Thyroid gland (tissue), 4 donors: ENCODE data around the gene PTGS2. TPM values are rescaled to one million over a fixed set of nuclear protein-coding genes. Genes with fewer than 3 reads are reported as not detected.

Source experiments
- DNase-seq, 2 donors: peaks; one replicate each; pipeline ENCODE4 v3.0.0-alpha.2; 2019
- H3K27ac ChIP-seq, 3 donors: fragments of 200-600 bp; sonication (generic); 1 replicate in 2 of 3; 2 replicates in 1 of 3; pipeline ENCODE4 v1.5.1; 2016 to 2019; ENCODE audit warnings: mild to moderate bottlenecking in 1 of 3, moderate library complexity in 1 of 3
- H3K27me3 ChIP-seq: fragments of 200-600 bp; sonication (generic); one replicate; pipeline ENCODE4 v1.5.1; 2019
- H3K36me3 ChIP-seq, 2 donors: fragments of 200-600 bp; sonication (generic); one replicate each; pipeline ENCODE4 v1.5.1; 2016 to 2019
- H3K4me1 ChIP-seq, 2 donors: fragments of 200-600 bp; sonication (generic); one replicate each; pipeline ENCODE4 v1.5.1; 2017 to 2019
- H3K4me3 ChIP-seq, 3 donors: fragments of 200-600 bp; sonication (generic); replicated peaks in 1 of 3; 1 replicate in 2 of 3; 2 replicates in 1 of 3; pipeline ENCODE4 v1.5.1; 2016; ENCODE audit warnings: mild to moderate bottlenecking in 1 of 3
- H3K9me3 ChIP-seq: fragments of 200-600 bp; sonication (generic); one replicate; pipeline ENCODE4 v1.5.1; 2017
- POLR2A ChIP-seq, 2 donors: fragments of 450-650 bp; IDR thresholded peaks; one replicate each; pipeline ENCODE4 v1.6.1; 2017; ENCODE audit warnings: antibody characterized with exemption in 2 of 2, mild to moderate bottlenecking in 2 of 2, moderate library complexity in 1 of 2
- WGBS, 2 donors: methylation state at CpG; one replicate each; pipeline ENCODE4 v1.1.5; 2017; 5-methylcytosine and 5-hydroxymethylcytosine counted together
- intact Hi-C: fragments of 100-400 bp; cut with DNase I; formaldehyde crosslinking; loops from one replicate; pipeline ENCODE4 v1.15.1; 2023
- total RNA-seq, 4 donors: library from RNA; depleted of rRNA; stranded (reverse); fragments of >200 nt; gene quantifications; one replicate each; pipeline ENCODE4 v1.2.3, GENCODE V29; 2016
- TF ChIP-seq, protein P1 (sequence below), 6 experiments: fragments of 200-600 bp in 3 of 6; fragments of 450-650 bp in 3 of 6; sonication (generic) in 3 of 6; IDR thresholded peaks; one replicate each; pipeline ENCODE4 v1.5.1; 2016 to 2019; ENCODE audit warnings: antibody characterized with exemption in 6 of 6, mild to moderate bottlenecking in 2 of 6, inconsistent platforms in 1 of 6, moderate library complexity in 1 of 6

Gene PTGS2
- total RNA-seq, 4 donors from 2014 or later = 0.44 to 4.2 (median 2.0) TPM

DNA sequence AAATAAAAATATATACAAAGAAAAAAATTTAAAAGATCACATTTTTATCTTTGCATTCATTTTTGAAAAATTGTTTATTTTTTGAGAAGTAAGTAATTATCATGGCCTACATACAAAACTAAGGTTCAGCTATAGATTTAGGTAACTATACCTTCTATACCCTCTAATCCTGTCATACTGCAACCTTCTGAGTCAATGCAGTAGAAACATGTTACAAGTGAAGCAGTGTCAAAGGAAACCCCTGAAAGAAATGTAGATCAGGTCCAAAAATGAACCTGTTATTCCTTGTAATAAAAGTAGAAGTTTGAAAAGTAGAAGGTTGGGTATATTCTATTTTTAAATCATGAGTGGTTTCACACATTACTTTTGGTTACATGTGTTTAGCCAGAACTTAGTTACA lies 51.3 kb downstream of the PTGS2 start:
- no peaks in the 10 kb centered on the region for H3K9me3 ChIP-seq
- H3K27me3 ChIP-seq = no peaks in the 10 kb centered on the region
- H3K36me3 ChIP-seq = no peaks in the 10 kb centered on the region
- no peak overlapping the region for H3K4me3 ChIP-seq
- no peaks in the 10 kb centered on the region for H3K4me1 ChIP-seq
- TF ChIP-seq, protein P1, sequence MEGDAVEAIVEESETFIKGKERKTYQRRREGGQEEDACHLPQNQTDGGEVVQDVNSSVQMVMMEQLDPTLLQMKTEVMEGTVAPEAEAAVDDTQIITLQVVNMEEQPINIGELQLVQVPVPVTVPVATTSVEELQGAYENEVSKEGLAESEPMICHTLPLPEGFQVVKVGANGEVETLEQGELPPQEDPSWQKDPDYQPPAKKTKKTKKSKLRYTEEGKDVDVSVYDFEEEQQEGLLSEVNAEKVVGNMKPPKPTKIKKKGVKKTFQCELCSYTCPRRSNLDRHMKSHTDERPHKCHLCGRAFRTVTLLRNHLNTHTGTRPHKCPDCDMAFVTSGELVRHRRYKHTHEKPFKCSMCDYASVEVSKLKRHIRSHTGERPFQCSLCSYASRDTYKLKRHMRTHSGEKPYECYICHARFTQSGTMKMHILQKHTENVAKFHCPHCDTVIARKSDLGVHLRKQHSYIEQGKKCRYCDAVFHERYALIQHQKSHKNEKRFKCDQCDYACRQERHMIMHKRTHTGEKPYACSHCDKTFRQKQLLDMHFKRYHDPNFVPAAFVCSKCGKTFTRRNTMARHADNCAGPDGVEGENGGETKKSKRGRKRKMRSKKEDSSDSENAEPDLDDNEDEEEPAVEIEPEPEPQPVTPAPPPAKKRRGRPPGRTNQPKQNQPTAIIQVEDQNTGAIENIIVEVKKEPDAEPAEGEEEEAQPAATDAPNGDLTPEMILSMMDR (IDR thresholded peaks at IDR 0.05) = no peak
- TF ChIP-seq POLR2A (IDR thresholded peaks at IDR 0.05) = no peak
- H3K27ac ChIP-seq = no peak overlapping the region
- intact Hi-C loops = no loop called here
- DNase-seq = no peak

DNA sequence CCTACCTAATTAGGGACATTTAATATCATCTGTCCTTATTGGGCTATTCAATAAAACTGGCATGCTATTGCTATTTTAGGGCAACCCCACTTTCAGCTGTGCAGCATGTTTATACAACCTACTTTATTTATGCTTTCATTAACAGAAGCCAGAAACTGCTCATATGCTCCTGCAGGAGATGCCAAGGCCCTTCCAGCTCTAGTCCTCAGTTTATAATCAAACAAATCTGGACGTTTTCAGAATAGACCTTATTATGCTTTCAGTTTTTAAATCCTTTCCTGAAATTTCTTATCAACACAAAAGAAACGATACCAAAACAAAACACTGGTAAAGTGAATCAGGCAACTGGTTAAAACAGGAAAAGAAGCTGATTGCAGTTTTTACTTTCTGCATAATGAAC lies 53.2 kb downstream of the PTGS2 start:
- intact Hi-C loops = no loop called here

DNA sequence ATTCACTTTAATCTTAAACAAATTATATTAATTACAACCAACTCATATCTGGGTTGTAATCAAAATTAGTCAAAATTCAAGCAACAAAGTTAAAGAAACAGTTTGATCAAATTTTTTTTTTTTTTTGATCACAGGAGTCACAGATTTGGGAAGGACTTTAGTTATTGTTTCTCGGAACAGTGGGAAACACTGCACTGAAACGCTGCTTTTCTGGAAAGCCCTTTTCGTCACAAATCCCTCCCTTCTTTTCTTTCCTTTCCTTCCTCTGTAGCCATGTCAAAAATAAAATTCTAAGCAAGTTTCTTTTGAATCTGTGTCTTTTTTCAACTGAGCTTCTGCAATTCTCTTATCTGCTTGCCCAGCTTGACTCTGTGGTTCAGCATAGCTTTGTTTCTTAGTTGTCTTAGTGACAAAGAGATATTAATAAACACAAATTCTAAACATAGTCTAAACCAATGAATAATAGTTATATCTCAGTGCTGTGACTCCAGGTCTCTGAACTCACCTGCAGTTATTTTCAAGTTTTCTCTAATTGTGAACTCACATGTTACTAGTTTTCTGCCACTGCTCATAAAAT lies 53.8 kb downstream of the PTGS2 start:
- no peaks in the 10 kb centered on the region for H3K36me3 ChIP-seq
- H3K9me3 ChIP-seq = no peaks in the 10 kb centered on the region
- intact Hi-C loops = no loop called here
- TF ChIP-seq, protein P1 (IDR thresholded peaks at IDR 0.05) = no peak
- TF ChIP-seq POLR2A (IDR thresholded peaks at IDR 0.05) = no peak
- no peak overlapping the region for H3K4me3 ChIP-seq
- 45 to 75% methylated on average over 3 of the region's 3 CpGs for WGBS, 2 donors
- no peak overlapping the region for H3K27ac ChIP-seq
- no peaks in the 10 kb centered on the region for H3K4me1 ChIP-seq
- no peak for DNase-seq
- H3K27me3 ChIP-seq = no peaks in the 10 kb centered on the region

More for the DNA sequence above, 53.2 kb downstream of the PTGS2 start:
- H3K36me3 ChIP-seq = no peaks in the 10 kb centered on the region
- 12 to 19% methylated on average over 2 of the region's 2 CpGs for WGBS, 2 donors
- H3K4me3 ChIP-seq = no peak overlapping the region
- DNase-seq = no peak
- no peaks in the 10 kb centered on the region for H3K27me3 ChIP-seq
- H3K4me1 ChIP-seq = no peaks in the 10 kb centered on the region
- no peak for TF ChIP-seq POLR2A (IDR thresholded peaks at IDR 0.05)
- TF ChIP-seq, protein P1 (IDR thresholded peaks at IDR 0.05) = no peak
- H3K27ac ChIP-seq = no peak overlapping the region
- no peaks in the 10 kb centered on the region for H3K9me3 ChIP-seq

DNA sequence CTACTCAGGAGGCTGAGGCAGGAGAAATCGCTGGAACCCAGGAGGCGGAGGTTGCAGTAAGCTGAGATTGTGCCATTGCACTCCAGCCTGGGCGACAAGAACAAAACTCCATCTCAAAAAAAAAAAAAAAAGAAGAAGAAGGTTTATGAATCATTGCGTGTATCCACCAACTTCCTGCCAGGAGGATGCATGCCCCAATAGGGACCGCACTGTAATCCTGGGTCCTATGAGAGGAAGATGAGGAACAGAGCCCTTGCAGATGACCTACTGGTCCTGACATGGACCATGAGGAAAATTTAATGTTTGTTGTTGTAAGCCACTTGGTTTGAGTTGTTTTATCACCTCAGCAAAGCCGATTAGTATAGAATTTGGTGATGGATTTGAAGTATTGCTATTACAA lies 56.7 kb downstream of the PTGS2 start:
- no peak overlapping the region for H3K4me3 ChIP-seq
- TF ChIP-seq POLR2A (IDR thresholded peaks at IDR 0.05) = no peak
- TF ChIP-seq, protein P1 (IDR thresholded peaks at IDR 0.05) = no peak
- 90 to 96% methylated on average over 6 of the region's 6 CpGs for WGBS, 2 donors
- no peaks in the 10 kb centered on the region for H3K27me3 ChIP-seq
- no peak for DNase-seq
- no peak overlapping the region for H3K27ac ChIP-seq
- no peaks in the 10 kb centered on the region for H3K36me3 ChIP-seq
- intact Hi-C loops = no loop called here
- H3K4me1 ChIP-seq = no peaks in the 10 kb centered on the region
- no peaks in the 10 kb centered on the region for H3K9me3 ChIP-seq

Other genes with a start within 250 kb of the PTGS2 start
- not detected for gene PDC, start 219.3 kb downstream of the PTGS2 start, total RNA-seq
- 1 to 10 TPM; 3.4 to 6.4 (median 5.2) TPM for gene PLA2G4A, start 148.5 kb upstream of the PTGS2 start, total RNA-seq